Activated T-helper 1 cell treated with anti-CD3 and anti-CD28 coated beads, Interleukin-12 subunit alpha, Interleukin-12 subunit beta, Interleukin-2, Interleukin-4 antibody, amounts not matched to agents 30 ng/mL and 10 ng/mL and 1 ng/mL, durations not matched to agents 14 hours and 24 hours and 36 hours (primary cell): Measurements from ENCODE around the gene ZNF175. TPM values are rescaled to one million over a fixed set of nuclear protein-coding genes. Genes with fewer than 3 reads are reported as not detected.

Experiments
- DNase-seq: peaks from one replicate; pipeline ENCODE4 v3.0.0; 2021; ENCODE audit warnings: low spot score
- H3K27ac Mint-ChIP-seq: one replicate; pipeline ENCODE4 v1.8.0; 2021; ENCODE audit warnings: mild to moderate bottlenecking, mixed read lengths
- H3K27me3 Mint-ChIP-seq: one replicate; pipeline ENCODE4 v1.8.0; 2022; ENCODE audit warnings: mild to moderate bottlenecking, moderate library complexity, mixed read lengths; ENCODE audit not compliant: insufficient read depth
- H3K36me3 Mint-ChIP-seq: one replicate; pipeline ENCODE4 v1.8.0; 2021; ENCODE audit warnings: low read depth, mixed read lengths
- H3K4me1 Mint-ChIP-seq: one replicate; pipeline ENCODE4 v1.8.0; 2021; ENCODE audit warnings: low read depth, mixed read lengths
- H3K4me3 Mint-ChIP-seq: one replicate; pipeline ENCODE4 v1.8.0; 2021; ENCODE audit warnings: mild to moderate bottlenecking, moderate library complexity, mixed read lengths
- H3K9me3 Mint-ChIP-seq: one replicate; pipeline ENCODE4 v1.8.0; 2021; ENCODE audit warnings: mixed read lengths
- intact Hi-C: fragments of 100-400 bp; cut with micrococcal nuclease; formaldehyde crosslinking; loops from one replicate; pipeline ENCODE4 v1.15.1; 2024
- total RNA-seq: library from RNA; stranded (reverse); gene quantifications from 2 replicates; pipeline ENCODE4 v1.2.3, GENCODE V29; 2022

The ZNF175 gene
- total RNA-seq, 1 donor from 2014 or later: 7.9 TPM

DNA sequence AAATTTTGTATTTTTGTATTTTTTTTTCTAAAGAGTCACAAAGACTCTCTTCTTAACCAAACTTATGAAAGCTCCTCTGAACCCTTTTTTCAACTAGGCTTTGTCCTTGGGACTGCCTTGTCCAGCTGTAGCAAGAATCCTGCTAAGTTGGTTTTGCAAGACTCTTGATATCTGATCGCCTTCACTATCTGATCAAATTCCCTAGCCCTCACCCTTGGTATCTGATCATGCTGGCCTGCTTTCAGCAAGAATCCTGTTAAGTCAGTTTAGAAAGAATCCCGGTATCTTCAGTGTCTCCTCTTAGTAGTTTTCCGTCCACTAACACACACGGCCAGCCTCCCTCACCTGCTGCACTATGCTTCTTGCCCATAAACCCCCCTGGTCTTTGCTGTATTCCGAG, 61.0 kb downstream of the ZNF175 start:
- Mint-ChIP-seq H3K4me3 (no peak overlapping the region), H3K27me3 (peaks cover 10% of the 10 kb centered on the region), H3K36me3 (no peaks in the 10 kb centered on the region), H3K27ac (no peak overlapping the region), H3K4me1 (no peaks in the 10 kb centered on the region), H3K9me3 (peaks cover 6% of the 10 kb centered on the region)
- no peak for DNase-seq
- intact Hi-C loops: no loop called here

DNA sequence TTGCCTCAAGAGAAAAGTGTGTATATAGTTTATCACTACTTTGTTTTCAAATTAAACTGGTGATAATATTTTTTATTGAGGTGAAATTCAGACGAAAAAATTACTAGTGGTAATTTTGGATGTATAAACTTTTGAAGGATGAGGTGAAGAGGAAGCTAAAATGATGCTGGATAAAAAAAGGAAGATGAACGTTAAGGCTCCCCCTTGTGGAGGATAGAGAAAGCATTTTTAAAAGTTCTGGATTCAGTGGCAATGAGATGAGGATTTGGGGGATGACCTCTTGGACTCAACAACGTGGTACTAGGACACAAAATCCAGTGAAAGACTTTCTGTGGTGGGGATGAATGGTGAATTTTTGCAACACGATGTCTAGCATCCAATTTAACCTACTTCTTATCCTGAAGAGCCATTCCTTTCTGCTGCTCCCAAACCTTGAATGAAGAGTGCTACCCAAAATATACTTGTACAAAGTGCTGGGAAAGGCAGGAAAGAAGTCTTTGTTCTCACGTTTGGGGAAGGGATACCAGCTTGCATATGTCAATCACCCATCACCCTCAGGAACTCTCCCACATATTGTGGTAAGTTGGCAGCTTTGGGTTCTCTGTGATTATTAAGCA, 66.4 kb downstream of the ZNF175 start:
- H3K27ac Mint-ChIP-seq: no peak overlapping the region
- intact Hi-C loops: loop anchor here (1.0 to 5.0 kb wide), 7 partner anchors 19 to 299 kb away; no protein-coding TSS in a partner anchor

DNA sequence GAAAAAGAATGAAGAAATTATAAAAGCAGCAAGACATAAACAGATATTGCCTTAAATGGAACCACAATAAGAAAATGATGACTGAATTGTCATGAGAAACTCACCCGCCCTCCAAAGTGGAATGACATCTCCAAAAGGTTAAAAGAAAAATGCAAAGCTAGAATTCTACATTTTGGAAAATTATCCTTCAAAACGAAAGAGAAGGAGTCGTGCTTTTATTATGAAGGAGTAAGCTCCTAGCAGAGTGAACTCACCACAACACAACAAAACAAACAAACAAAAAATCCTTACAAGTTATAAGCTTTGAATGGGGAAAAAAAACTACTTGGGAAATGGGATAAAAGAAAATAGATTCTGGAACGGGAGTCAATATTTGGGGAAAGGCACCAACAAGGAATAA, 68.8 kb downstream of the ZNF175 start:
- H3K27me3 Mint-ChIP-seq: peaks cover 18% of the 10 kb centered on the region
- intact Hi-C loops: loop anchor here (5.0 kb wide), 2 partner anchors 38 to 123 kb away; no protein-coding TSS in a partner anchor
- no peak for DNase-seq
- no peak overlapping the region for H3K4me3 Mint-ChIP-seq
- H3K36me3 Mint-ChIP-seq: no peaks in the 10 kb centered on the region
- peaks cover 8% of the 10 kb centered on the region for H3K9me3 Mint-ChIP-seq
- H3K27ac Mint-ChIP-seq: no peak overlapping the region
- H3K4me1 Mint-ChIP-seq: no peaks in the 10 kb centered on the region

More for the DNA sequence above, 66.4 kb downstream of the ZNF175 start:
- no peak for DNase-seq
- H3K27me3 Mint-ChIP-seq: peaks cover 19% of the 10 kb centered on the region
- H3K4me1 Mint-ChIP-seq: no peaks in the 10 kb centered on the region
- no peak overlapping the region for H3K4me3 Mint-ChIP-seq
- no peaks in the 10 kb centered on the region for H3K36me3 Mint-ChIP-seq
- peaks cover 8% of the 10 kb centered on the region for H3K9me3 Mint-ChIP-seq

DNA sequence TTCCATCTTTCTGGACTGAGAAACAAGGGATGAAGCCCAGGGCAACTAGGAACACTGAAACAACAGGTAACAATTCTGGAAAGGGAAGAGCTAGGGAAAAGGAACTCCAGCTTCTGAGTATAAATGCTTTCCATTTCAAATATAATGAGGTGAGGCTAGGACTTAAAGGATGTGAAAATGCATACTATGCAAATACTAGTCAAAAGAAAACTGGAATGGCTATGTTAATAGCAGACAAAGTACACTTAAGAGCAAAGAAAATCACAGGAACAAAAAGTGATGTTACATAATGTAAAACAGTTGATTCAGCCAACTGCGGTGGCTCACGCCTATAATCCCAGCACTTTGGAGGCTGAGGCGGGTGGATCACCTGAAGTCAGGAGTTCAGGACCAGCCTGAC, 69.3 kb downstream of the ZNF175 start:
- peaks cover 8% of the 10 kb centered on the region for H3K9me3 Mint-ChIP-seq
- H3K27me3 Mint-ChIP-seq: peaks cover 18% of the 10 kb centered on the region
- H3K4me1 Mint-ChIP-seq: no peaks in the 10 kb centered on the region
- no peaks in the 10 kb centered on the region for H3K36me3 Mint-ChIP-seq
- no peak overlapping the region for H3K4me3 Mint-ChIP-seq
- no peak for DNase-seq
- no peak overlapping the region for H3K27ac Mint-ChIP-seq
- intact Hi-C loops: no loop called here

DNA sequence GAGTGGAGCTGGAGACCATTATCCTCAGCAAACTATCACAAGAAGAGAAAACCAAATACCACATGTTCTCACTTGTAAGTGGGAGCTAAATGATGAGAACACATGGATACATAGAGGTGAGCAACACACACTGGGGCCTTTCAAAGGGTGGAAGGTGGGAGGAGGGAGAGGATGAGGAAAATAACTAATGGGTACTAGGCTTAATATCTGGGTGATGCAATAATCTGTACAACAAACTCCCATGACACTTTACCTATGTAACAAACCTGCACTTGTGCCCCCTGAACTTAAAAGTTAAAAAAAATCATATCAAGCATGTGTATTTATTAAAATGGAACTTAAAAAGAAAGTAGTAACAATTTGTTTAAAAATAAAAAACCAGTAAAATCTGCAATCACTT, 70.6 kb downstream of the ZNF175 start:
- Mint-ChIP-seq H3K27ac (no peak overlapping the region), H3K9me3 (peaks cover 7% of the 10 kb centered on the region), H3K27me3 (peaks cover 18% of the 10 kb centered on the region), H3K4me1 (no peaks in the 10 kb centered on the region), H3K4me3 (no peak overlapping the region), H3K36me3 (no peaks in the 10 kb centered on the region)
- no peak for DNase-seq
- intact Hi-C loops: no loop called here

Other genes starting within 250 kb of the ZNF175 start
- gene VSIG10L, start 229.1 kb upstream of the ZNF175 start, total RNA-seq: 5.6 and 6.0 TPM in 2 replicates
- 174 and 180 TPM in 2 replicates for gene ETFB, start 204.9 kb upstream of the ZNF175 start, total RNA-seq
- 16.2 and 23.2 TPM in 2 replicates for gene CLDND2, start 202.3 kb upstream of the ZNF175 start, total RNA-seq
- gene NKG7, start 198.6 kb upstream of the ZNF175 start, total RNA-seq: 376 and 393 TPM in 2 replicates
- gene LIM2, start 183.3 kb upstream of the ZNF175 start, total RNA-seq: not detected in 2 replicates
- 0.15 and 0.18 TPM in 2 replicates for gene C19orf84, start 180.7 kb upstream of the ZNF175 start, total RNA-seq
- gene SIGLEC10, start 153.6 kb upstream of the ZNF175 start, total RNA-seq: 2.5 and 3.7 TPM in 2 replicates
- 0.10 and 0.13 TPM in 2 replicates for gene SIGLEC8, start 112.8 kb upstream of the ZNF175 start, total RNA-seq
- gene CEACAM18, start 92.7 kb upstream of the ZNF175 start, total RNA-seq: not detected in 2 replicates
- gene SIGLEC12, start 69.5 kb upstream of the ZNF175 start, total RNA-seq: 0.52 and 0.54 TPM in 2 replicates
- gene SIGLEC6, start 39.6 kb upstream of the ZNF175 start, total RNA-seq: 0.98 and 1.6 TPM in 2 replicates
- not detected in 2 replicates for gene SIGLEC5, start 59.1 kb downstream of the ZNF175 start, total RNA-seq
- gene SIGLEC14, start 75.5 kb downstream of the ZNF175 start, total RNA-seq: not detected in 2 replicates
- gene SPACA6, start 122.0 kb downstream of the ZNF175 start, total RNA-seq: 6.8 and 8.9 TPM in 2 replicates
- gene HAS1, start 152.7 kb downstream of the ZNF175 start, total RNA-seq: not detected in 2 replicates
- not detected in 2 replicates for gene FPR1, start 180.6 kb downstream of the ZNF175 start, total RNA-seq
- gene FPR2, start 189.9 kb downstream of the ZNF175 start, total RNA-seq: not detected in 2 replicates
- gene FPR3, start 223.9 kb downstream of the ZNF175 start, total RNA-seq: not detected in 2 replicates